Testis (tissue), 2 donors: Measurements from ENCODE around the gene AMOTL1.

Source experiments
- POLR2A ChIP-seq: fragments of 450-650 bp; IDR thresholded peaks from one replicate; pipeline ENCODE4 v1.6.1; 2017; ENCODE audit warnings: antibody characterized with exemption, mild to moderate bottlenecking, moderate library complexity
- TF ChIP-seq, protein P1 (sequence below), 3 experiments: fragments of 450-650 bp in 2 of 3; fragments of 200-600 bp in 1 of 3; sonication (generic) in 1 of 3; IDR thresholded peaks; one replicate each; pipeline ENCODE4 v1.5.1; 2016 to 2019; ENCODE audit warnings: antibody characterized with exemption in 3 of 3, mild to moderate bottlenecking in 2 of 3, moderate library complexity in 1 of 3

DNA sequence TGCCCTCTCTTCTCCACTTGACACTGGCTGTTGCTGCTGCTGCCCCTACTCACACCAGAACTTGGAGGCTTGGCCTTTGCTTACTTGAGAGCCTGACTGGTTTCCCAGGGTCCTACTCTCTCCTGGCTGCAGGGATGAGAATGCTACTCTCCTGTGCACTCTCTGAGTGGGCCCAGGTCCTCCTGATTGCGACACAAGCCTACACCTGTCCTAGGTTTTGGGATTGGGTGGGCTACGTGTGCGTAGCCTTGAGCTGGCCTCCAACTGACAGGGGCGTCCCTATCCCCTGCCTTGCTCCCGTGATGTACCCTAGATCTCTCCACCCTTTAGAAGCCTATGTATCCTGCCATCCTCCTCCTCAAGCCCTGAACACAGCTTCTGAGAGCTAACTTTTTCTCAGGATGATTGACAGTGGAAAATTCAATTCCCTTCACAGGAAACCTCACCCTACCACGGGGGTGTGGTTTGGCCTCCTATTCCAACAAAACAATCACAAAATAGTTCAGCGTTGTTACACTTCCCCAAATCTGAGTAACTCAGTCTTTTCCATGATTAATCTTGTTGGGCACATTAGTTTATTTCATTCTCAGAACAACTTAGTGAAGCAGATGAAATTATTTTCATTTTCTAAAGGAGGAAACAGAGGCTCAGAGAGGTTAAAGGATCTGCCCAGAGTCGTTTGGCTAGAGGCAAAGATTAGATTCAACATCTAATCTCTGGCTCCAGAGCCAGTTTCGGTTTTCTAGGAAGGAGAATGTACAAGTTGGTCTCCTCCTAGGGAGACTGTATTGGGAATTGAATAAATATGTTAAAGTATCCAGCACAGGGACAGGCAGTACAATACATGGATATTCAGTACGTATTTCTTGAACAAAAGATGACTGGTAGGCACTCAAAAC, 17.6 kb upstream of the AMOTL1 start:
- no peak for TF ChIP-seq POLR2A
- TF ChIP-seq, protein P1, sequence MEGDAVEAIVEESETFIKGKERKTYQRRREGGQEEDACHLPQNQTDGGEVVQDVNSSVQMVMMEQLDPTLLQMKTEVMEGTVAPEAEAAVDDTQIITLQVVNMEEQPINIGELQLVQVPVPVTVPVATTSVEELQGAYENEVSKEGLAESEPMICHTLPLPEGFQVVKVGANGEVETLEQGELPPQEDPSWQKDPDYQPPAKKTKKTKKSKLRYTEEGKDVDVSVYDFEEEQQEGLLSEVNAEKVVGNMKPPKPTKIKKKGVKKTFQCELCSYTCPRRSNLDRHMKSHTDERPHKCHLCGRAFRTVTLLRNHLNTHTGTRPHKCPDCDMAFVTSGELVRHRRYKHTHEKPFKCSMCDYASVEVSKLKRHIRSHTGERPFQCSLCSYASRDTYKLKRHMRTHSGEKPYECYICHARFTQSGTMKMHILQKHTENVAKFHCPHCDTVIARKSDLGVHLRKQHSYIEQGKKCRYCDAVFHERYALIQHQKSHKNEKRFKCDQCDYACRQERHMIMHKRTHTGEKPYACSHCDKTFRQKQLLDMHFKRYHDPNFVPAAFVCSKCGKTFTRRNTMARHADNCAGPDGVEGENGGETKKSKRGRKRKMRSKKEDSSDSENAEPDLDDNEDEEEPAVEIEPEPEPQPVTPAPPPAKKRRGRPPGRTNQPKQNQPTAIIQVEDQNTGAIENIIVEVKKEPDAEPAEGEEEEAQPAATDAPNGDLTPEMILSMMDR (IDR thresholded peaks at IDR 0.05) = no peak
